Esophagus squamous epithelium (tissue), 5 donors: Measurements from ENCODE around the gene ARF6. TPM values are rescaled to one million over a fixed set of nuclear protein-coding genes. Genes with fewer than 3 reads are reported as not detected.
A peak's percentile ranks its signal among the peaks of the same experiment; 100 is the strongest.

Source experiments
- DNase-seq: peaks from one replicate; lab custom pipeline; 2025; lab: John Stamatoyannopoulos, UW
- H3K27ac ChIP-seq, 4 donors: fragments of 200-600 bp; sonication (generic); one replicate each; pipeline ENCODE4 v1.5.1; 2016 to 2019; ENCODE audit warnings: mild to moderate bottlenecking in 1 of 4
- H3K27me3 ChIP-seq, 4 donors: fragments of 200-600 bp; sonication (generic); 1 replicate in 3 of 4; 2 replicates in 1 of 4; pipeline versions ENCODE4 v1.5.1 to v1.6.0; 2017 to 2021; ENCODE audit warnings: antibody characterized with exemption in 1 of 4
- H3K36me3 ChIP-seq, 3 donors: fragments of 200-600 bp; sonication (generic); one replicate each; pipeline ENCODE4 v1.5.1; 2016 to 2019
- H3K4me1 ChIP-seq, 3 donors: fragments of 200-600 bp; sonication (generic); one replicate each; pipeline ENCODE4 v1.5.1; 2017 to 2019
- H3K4me3 ChIP-seq, 4 donors: fragments of 200-600 bp; sonication (generic); 1 replicate in 3 of 4; 2 replicates in 1 of 4; pipeline ENCODE4 v1.5.1; 2016 to 2019; ENCODE audit warnings: mild to moderate bottlenecking in 2 of 4, moderate library complexity in 1 of 4
- H3K9me3 ChIP-seq, 3 donors: fragments of 200-600 bp; sonication (generic); one replicate each; pipeline ENCODE4 v1.5.1; 2016 to 2019
- CTCF ChIP-seq, 6 experiments: fragments of 450-650 bp in 4 of 6; fragments of 200-600 bp in 2 of 6; sonication (generic) in 2 of 6; IDR thresholded peaks; one replicate each; pipeline ENCODE4 v1.5.1; 2016 to 2019; ENCODE audit warnings: antibody characterized with exemption in 6 of 6, mild to moderate bottlenecking in 4 of 6, moderate library complexity in 4 of 6
- POLR2A ChIP-seq, 4 donors: fragments of 450-650 bp; IDR thresholded peaks; one replicate each; pipeline ENCODE4 v1.6.1; 2017; ENCODE audit warnings: antibody characterized with exemption in 4 of 4, mild to moderate bottlenecking in 4 of 4, moderate library complexity in 3 of 4
- WGBS, 2 donors: methylation state at CpG; one replicate each; pipeline ENCODE4 v1.1.5; 2018; 5-methylcytosine and 5-hydroxymethylcytosine counted together
- intact Hi-C: fragments of 100-400 bp; cut with DNase I; formaldehyde crosslinking; loops from one replicate; pipeline ENCODE4 v1.15.0; 2022
- total RNA-seq, 4 donors: library from RNA; depleted of rRNA; stranded (reverse); fragments of >200 nt; gene quantifications; one replicate each; pipeline ENCODE4 v1.1.0, GENCODE V29; 2016
- donor health status: DM: yes; HTN: yes; CAD: no.

The ARF6 gene
- total RNA-seq, 4 donors from 2014 or later, result 109 to 156 (median 133) TPM

GRCh38 chr14:49860988-49861698, 31.7 kb upstream of the ARF6 start:
- H3K9me3 ChIP-seq, result no peaks in the 10 kb centered on the region
- WGBS, 2 donors, result 21 to 24% methylated on average over 4 of the region's 4 CpGs
- H3K27me3 ChIP-seq, result no peaks in the 10 kb centered on the region
- intact Hi-C loops, result loop anchor here (5.0 kb wide), 1 partner anchor 236 kb away; no protein-coding TSS in a partner anchor
- TF ChIP-seq POLR2A (IDR thresholded peaks at IDR 0.05) (peak in 1 of 4 donors; percentile 43), CTCF (IDR thresholded peaks at IDR 0.05) (no peak)
- H3K4me1 ChIP-seq, result peaks cover 0 to 46% (median 15%) of the 10 kb centered on the region in 3 donors
- H3K4me3 ChIP-seq, result peak overlapping the region; percentile 38 to 68 (median 60)
- H3K36me3 ChIP-seq, result no peaks in the 10 kb centered on the region
- H3K27ac ChIP-seq, result peak overlapping the region; percentile 90 to 99 (median 96)
- no peak for DNase-seq

GRCh38 chr14:49861699-49862088, 31.2 kb upstream of the ARF6 start:
- no peaks in the 10 kb centered on the region for H3K9me3 ChIP-seq
- TF ChIP-seq CTCF (IDR thresholded peaks at IDR 0.05), result no peak
- peak in 1 of 4 donors; percentile 40 for TF ChIP-seq POLR2A (IDR thresholded peaks at IDR 0.05)
- WGBS, 2 donors, result 0 to 1% methylated on average over 7 to 8 of the region's 12 CpGs
- peak overlapping the region; percentile 90 to 99 (median 96) for H3K27ac ChIP-seq
- intact Hi-C loops, result loop anchor here (5.0 kb wide), 1 partner anchor 236 kb away; no protein-coding TSS in a partner anchor
- H3K36me3 ChIP-seq, result no peaks in the 10 kb centered on the region
- peak overlapping the region; percentile 38 to 68 (median 60) for H3K4me3 ChIP-seq
- no peaks in the 10 kb centered on the region for H3K27me3 ChIP-seq
- peaks cover 0 to 51% (median 15%) of the 10 kb centered on the region in 3 donors for H3K4me1 ChIP-seq
- no peak for DNase-seq

GRCh38 chr14:49862089-49862673, 30.7 kb upstream of the ARF6 start:
- no peaks in the 10 kb centered on the region for H3K27me3 ChIP-seq
- peaks cover 0 to 56% (median 18%) of the 10 kb centered on the region in 3 donors for H3K4me1 ChIP-seq
- TF ChIP-seq CTCF (IDR thresholded peaks at IDR 0.05) (peak; percentile 96 to 100 (median 100)), POLR2A (IDR thresholded peaks at IDR 0.05) (peak in 1 of 4 donors; percentile 47)
- H3K27ac ChIP-seq, result peak overlapping the region; percentile 90 to 99 (median 96)
- intact Hi-C loops, result loop anchor here (5.0 kb wide), 1 partner anchor 235 kb away; no protein-coding TSS in a partner anchor
- peak; percentile 56 for DNase-seq
- no peaks in the 10 kb centered on the region for H3K9me3 ChIP-seq
- no peaks in the 10 kb centered on the region for H3K36me3 ChIP-seq
- H3K4me3 ChIP-seq, result peak overlapping the region; percentile 38 to 68 (median 60)
- 0% methylated on average over 24 of the region's 30 CpGs for WGBS, 2 donors

- peak overlapping the region; percentile 48 to 68 (median 60) for H3K4me3 ChIP-seq
- peak overlapping the region; percentile 90 to 99 (median 96) for H3K27ac ChIP-seq
- intact Hi-C loops, result loop anchor here (5.0 kb wide), 1 partner anchor 234 kb away; no protein-coding TSS in a partner anchor
- no peaks in the 10 kb centered on the region for H3K36me3 ChIP-seq
- H3K4me1 ChIP-seq, result peaks cover 0 to 66% (median 23%) of the 10 kb centered on the region in 3 donors
- DNase-seq, result no peak
- TF ChIP-seq CTCF (IDR thresholded peaks at IDR 0.05) (no peak), POLR2A (IDR thresholded peaks at IDR 0.05) (no peak)
- no peaks in the 10 kb centered on the region for H3K9me3 ChIP-seq
- 14 to 19% methylated on average over 9 of the region's 9 CpGs for WGBS, 2 donors
- no peaks in the 10 kb centered on the region for H3K27me3 ChIP-seq
Measured at GRCh38 chr14:49863487-49864281, 29.2 kb upstream of the ARF6 start.
